Stimulated activated CD8-positive, alpha-beta memory T cell treated with anti-CD3 and anti-CD28 coated beads, Interleukin-7, amount 100 ng/mL, for 1 hour (primary cell): ENCODE results near the gene PSMC5.
"Not testable (repeated sequence)": the region's sequence is repeated elsewhere in the genome, so short reads cannot be mapped to it uniquely, and the experiment has no call there.

ENCODE experiments used
- DNase-seq, 2 donors: peaks; one replicate each; pipeline ENCODE4 v3.0.0-alpha.2; 2020; ENCODE audit warnings: low read depth in 2 of 2

PSMC5 gene

DNA sequence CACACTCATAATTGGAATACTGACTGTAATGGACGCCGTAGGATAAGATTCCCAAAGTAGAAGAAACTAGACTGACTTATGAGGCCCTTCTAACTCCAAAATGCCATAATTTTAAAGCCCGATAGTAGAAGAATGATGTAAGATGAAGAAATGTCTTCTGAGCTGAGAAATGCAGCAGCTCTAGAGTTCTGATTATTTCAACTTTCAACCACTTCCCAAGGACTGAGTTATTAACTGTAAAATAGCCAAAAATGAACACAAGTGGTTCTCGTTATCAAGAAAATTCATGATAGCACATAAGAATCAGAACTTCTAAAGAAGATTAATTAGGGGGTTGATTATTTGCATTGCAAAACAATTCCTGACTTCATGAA lies 43.0 kb downstream of the PSMC5 start:
- DNase-seq: not testable (repeated sequence)

DNA sequence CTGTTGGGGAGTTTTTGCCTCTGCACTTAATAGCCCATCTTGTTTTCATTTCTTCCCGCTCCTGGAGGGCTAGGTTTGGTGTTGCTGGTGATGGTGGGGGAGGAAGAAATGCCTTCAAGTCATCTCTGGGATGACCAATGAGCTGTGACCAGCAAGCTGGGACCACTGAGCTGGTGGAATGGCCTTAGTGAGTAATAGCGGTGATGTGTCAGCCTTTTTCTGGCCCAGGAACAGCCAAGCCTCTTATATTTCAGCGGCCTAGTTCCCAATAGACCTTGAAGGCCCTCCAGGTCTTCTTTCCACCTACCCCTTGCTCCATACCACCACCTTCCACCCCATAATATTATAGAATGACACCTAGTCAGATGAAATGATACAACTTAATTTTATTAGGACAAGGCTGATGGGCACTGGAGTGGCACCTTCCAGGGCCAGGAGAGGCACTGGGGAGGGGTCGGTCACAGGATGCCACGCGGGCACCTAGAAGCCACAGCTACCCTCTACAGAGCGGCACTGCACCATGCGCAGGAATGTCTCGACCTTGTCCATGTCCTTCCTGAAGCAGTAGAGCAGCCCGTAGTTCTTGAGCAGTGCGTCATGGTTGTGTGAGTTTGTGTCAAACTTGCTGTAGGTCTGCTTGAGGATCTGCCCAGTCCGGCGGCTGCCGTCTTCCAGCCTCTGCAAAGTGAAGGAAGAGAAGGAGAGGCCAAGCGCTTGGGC lies 44.6 kb downstream of the PSMC5 start:
- DNase-seq: not testable (repeated sequence)

DNA sequence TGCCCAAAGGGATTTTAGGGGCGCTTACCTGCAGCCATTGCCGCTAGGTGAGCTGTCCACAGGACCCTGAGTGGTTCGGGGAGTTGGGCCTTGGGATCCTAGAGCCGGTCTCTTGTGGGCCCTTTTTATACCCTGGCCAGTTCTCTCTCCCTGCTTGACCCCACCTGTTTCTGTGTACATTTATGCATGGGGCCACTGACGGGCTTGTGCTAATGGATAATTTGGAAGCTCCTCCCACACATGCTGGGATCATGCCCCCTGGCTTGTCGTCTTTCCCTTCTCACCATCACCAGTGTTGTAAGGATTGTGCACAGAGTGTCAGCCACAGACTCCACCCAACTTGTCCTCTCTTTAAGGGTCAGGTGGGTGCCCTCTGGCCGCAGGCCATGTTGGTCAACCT lies 46.3 kb downstream of the PSMC5 start, which contains the start of gene CSH2:
CSH2 (minus strand) TSS at position 101 of the 400 bp plus-strand sequence; CDS start at position 38, 63 bp downstream.
- not testable (repeated sequence) for DNase-seq

DNA sequence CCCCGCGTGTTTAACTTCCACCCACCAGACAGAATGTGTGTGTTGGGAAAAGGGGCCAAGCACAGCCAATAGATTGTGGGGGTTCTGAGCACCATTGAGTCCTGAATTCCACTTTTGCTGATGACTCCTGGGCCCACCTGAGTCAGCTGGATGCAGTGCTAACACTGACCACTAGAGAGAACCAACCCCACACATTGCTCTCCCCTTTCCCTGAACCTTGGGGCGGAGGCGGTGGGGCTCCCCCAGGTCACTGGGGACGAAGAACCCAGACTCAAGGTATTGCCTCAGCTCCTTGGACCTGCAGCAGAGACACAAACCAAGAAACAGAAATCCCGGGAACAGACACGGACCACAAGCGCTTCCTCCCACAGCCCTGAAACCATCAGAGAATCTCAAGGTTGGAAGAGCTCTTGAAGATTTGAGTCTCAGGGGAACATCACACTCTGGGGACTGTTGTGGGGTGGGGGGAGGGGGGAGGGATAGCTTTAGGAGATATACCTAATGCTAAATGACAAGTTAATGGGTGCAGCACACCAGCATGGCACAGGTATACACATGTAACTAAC lies 46.9 kb downstream of the PSMC5 start:
- not testable (repeated sequence) for DNase-seq

DNA sequence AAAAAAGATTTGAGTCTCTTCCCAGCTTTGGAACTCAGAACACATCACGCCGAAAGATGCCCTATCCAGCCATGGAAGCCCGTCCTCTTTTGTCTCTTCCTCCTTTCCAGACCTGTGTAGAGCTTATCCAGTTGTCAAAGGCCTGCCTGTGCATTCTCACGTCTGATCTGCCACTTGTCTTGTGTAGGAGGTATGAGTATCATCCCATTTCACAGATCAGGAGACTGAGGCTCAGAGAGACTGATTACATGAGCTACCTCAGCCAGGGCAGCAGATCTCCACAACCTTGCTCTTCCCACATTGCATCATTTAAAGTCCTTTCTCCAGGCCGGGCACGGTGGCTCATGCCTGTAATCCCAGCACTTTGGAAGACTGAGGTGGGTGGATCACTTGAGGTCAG lies 47.5 kb downstream of the PSMC5 start:
- DNase-seq: not testable (repeated sequence)

DNA sequence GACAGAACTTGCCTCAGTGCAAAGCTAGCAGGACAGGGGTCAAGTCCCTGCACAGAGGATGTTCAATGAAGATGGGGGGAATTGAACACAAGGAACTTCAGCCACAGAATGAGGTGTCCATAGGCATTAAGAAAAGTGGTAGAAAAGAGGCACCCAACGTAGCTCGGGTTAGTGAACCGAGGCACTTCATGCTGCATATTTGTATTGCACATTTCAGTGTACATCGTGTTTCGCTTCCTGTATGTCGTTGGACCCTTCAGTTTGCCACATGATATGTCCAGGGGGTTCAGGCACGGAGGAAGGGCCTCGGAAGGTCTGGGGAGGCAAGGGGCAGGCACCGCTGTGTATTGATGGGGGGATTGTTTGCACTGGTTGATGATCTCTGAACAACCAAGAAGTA lies 51.2 kb downstream of the PSMC5 start:
- DNase-seq: not testable (repeated sequence)

DNA sequence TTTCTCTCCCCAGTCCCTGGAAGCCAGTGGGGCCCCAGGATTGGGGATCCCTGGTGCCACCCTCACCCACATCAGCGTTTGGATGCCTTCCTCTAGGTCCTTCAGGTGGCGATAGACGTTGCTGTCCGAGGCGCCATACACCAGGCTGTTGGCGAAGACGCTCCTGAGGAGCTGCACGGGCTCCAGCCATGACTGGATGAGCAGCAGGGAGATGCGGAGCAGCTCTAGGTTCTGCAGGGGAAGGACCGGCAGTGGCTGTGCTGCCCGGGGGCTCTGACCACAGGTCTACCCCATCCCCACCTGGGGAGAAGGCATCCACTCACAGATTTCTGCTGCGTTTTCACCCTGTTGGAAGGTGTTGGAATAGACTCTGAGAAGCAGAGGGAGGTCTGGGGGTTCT lies 53.5 kb downstream of the PSMC5 start:
- no peak for DNase-seq

DNA sequence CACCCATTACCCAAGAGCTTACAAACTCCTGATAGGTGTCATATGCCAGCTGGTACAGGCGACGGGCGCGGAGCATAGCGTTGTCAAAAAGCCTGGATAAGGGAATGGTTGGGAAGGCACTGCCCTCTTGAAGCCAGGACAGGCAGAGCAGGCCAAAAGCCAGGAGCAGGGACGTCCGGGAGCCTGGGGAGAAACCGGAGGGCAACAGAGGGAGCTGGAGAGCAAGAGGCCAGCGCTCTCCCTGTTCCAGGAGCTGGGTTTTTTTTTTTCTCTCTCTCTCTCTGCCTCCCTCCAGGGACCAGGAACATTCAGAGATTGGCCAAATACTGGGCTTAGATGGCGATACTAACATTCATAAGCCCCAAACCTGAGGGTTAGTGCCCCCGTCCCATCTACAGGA lies 54.1 kb downstream of the PSMC5 start:
- not testable (repeated sequence) for DNase-seq
